ENCODE measurements around the gene PIK3CB. TPM values are rescaled to one million over a fixed set of nuclear protein-coding genes. Genes with fewer than 3 reads are reported as not detected.

The PIK3CB gene
- total and polyA plus RNA-seq, 4 donors, result 12.8 to 41.9 (median 27.5) TPM

DNA sequence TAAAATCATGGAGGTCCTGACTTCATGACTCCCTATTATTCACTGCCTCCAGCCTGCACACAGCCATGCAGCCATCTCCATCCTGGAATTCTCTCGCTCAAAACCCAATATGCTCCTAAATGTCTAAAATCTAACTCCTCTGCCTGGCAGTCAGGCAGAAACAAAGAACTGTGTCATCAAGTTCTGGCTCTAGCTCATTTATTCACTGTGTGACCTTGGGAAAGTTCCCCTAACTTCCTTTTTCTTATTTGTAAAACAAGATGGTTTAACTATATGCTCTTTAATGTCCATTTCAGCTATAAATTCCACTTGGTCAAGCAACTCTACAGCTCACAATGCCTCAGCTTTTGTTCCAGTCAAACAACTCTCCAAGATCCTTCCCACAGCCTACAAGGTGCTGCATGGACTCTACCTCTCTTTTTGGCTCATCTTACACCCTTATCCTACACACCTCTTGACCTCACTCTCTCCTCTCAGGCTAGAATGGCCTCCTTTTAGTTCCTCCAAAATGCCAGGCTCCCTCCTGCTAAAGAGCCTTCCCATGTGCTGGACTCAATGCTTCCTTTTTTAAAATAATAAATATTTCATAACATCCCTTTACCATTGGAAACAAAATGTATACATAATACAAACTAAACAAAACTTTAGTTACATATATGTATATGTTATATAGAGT lies 16.4 kb downstream of the PIK3CB start:
- H3K36me3 ChIP-seq (ENCODE audit: control insufficient read depth in 4 of 4, insufficient read depth in 4 of 4, low read length in 4 of 4), result peaks cover 0 to 1% (median 0%) of the 10 kb centered on the region in 4 donors
- ATAC-seq (ENCODE audit: insufficient read depth, low FRiP score) (no peak), DNase-seq (no peak)
- TF ChIP-seq, protein P1, sequence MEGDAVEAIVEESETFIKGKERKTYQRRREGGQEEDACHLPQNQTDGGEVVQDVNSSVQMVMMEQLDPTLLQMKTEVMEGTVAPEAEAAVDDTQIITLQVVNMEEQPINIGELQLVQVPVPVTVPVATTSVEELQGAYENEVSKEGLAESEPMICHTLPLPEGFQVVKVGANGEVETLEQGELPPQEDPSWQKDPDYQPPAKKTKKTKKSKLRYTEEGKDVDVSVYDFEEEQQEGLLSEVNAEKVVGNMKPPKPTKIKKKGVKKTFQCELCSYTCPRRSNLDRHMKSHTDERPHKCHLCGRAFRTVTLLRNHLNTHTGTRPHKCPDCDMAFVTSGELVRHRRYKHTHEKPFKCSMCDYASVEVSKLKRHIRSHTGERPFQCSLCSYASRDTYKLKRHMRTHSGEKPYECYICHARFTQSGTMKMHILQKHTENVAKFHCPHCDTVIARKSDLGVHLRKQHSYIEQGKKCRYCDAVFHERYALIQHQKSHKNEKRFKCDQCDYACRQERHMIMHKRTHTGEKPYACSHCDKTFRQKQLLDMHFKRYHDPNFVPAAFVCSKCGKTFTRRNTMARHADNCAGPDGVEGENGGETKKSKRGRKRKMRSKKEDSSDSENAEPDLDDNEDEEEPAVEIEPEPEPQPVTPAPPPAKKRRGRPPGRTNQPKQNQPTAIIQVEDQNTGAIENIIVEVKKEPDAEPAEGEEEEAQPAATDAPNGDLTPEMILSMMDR (IDR thresholded peaks at IDR 0.05; ENCODE audit: control extremely low read depth, extremely low read depth), result no peak
- no peak overlapping the region for H3K4me3 ChIP-seq
- WGBS, 2 donors, result 91 to 95% methylated on average over 1 of the region's 1 CpG
- no peak overlapping the region for H3K9ac ChIP-seq (ENCODE audit: insufficient read depth in 1 of 2, low read length in 2 of 2)
- no peaks in the 10 kb centered on the region for H3K27me3 ChIP-seq (ENCODE audit: control insufficient read depth in 3 of 3, insufficient read depth in 3 of 3, low read length in 2 of 3)
- H3K27ac ChIP-seq (ENCODE audit: low read depth in 1 of 2, low read length in 1 of 2), result no peak overlapping the region
- H3K4me1 ChIP-seq (ENCODE audit: control insufficient read depth in 5 of 5, insufficient read depth in 5 of 5, low read length in 5 of 5), result peaks cover 0 to 2% (median 0%) of the 10 kb centered on the region in 5 donors
- no peaks in the 10 kb centered on the region for H3K9me3 ChIP-seq (ENCODE audit: control insufficient read depth in 4 of 4, insufficient read depth in 3 of 4, low read length in 3 of 4)

DNA sequence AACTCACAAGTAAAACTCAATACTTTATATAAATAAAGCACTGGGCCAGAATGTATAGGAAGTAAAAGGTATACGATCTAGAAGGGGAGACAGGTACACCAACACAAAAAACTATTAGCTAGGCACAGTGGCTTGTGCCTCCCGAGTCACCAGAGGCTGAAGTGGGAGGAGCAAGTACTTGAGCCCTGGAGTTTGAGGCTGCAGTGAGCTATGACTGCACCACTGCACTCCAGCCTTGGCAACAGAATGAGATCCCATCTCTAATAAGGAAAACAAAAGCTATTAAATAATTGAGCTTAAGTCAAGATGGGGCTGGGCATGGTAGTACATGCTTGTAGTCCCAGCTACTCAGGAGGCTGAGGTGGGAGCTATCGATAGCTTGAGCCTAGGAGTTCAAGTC lies 17.0 kb downstream of the PIK3CB start:
- TF ChIP-seq, protein P1 (IDR thresholded peaks at IDR 0.05; ENCODE audit: control extremely low read depth, extremely low read depth), result no peak
- ATAC-seq (ENCODE audit: insufficient read depth, low FRiP score) (no peak), DNase-seq (no peak)
- Histone ChIP-seq H3K9me3 (ENCODE audit: control insufficient read depth in 4 of 4, insufficient read depth in 3 of 4, low read length in 3 of 4) (no peaks in the 10 kb centered on the region), H3K9ac (ENCODE audit: insufficient read depth in 1 of 2, low read length in 2 of 2) (no peak overlapping the region), H3K4me1 (ENCODE audit: control insufficient read depth in 5 of 5, insufficient read depth in 5 of 5, low read length in 5 of 5) (peaks cover 0 to 2% (median 0%) of the 10 kb centered on the region in 5 donors), H3K27ac (ENCODE audit: low read depth in 1 of 2, low read length in 1 of 2) (no peak overlapping the region), H3K27me3 (ENCODE audit: control insufficient read depth in 3 of 3, insufficient read depth in 3 of 3, low read length in 2 of 3) (no peaks in the 10 kb centered on the region), H3K36me3 (ENCODE audit: control insufficient read depth in 4 of 4, insufficient read depth in 4 of 4, low read length in 4 of 4) (peaks cover 0 to 1% (median 0%) of the 10 kb centered on the region in 4 donors), H3K4me3 (no peak overlapping the region)
- WGBS, 2 donors, result 72 to 77% methylated on average over 3 of the region's 3 CpGs

DNA sequence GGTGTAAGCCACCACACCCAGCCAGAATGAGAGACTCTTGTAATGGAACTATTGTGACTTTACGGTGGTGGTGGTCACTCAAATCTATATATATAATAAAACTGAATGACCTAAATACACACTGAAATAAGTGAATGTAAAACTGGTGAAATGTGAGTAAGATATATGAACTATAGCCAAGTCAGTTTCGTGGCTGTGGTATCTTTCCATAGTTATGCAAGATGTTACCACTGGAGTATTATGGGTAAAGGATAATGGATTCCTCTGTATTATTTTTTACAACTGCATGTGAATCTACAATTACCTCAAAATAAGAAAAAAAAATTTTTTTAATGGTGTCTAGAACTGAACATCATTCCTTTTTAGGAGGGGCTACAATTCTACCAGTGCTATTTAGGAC lies 21.9 kb downstream of the PIK3CB start:
- no peaks in the 10 kb centered on the region for H3K9me3 ChIP-seq (ENCODE audit: control insufficient read depth in 4 of 4, insufficient read depth in 3 of 4, low read length in 3 of 4)
- no peak overlapping the region for H3K4me3 ChIP-seq
- H3K9ac ChIP-seq (ENCODE audit: insufficient read depth in 1 of 2, low read length in 2 of 2), result no peak overlapping the region
- no peak overlapping the region for H3K27ac ChIP-seq (ENCODE audit: low read depth in 1 of 2, low read length in 1 of 2)
- DNase-seq (no peak), ATAC-seq (ENCODE audit: insufficient read depth, low FRiP score) (no peak)
- WGBS, 2 donors, result 74 to 92% methylated on average over 2 of the region's 2 CpGs
- no peaks in the 10 kb centered on the region for H3K36me3 ChIP-seq (ENCODE audit: control insufficient read depth in 4 of 4, insufficient read depth in 4 of 4, low read length in 4 of 4)
- TF ChIP-seq, protein P1 (IDR thresholded peaks at IDR 0.05; ENCODE audit: control extremely low read depth, extremely low read depth), result no peak
- H3K27me3 ChIP-seq (ENCODE audit: control insufficient read depth in 3 of 3, insufficient read depth in 3 of 3, low read length in 2 of 3), result no peaks in the 10 kb centered on the region
- H3K4me1 ChIP-seq (ENCODE audit: control insufficient read depth in 5 of 5, insufficient read depth in 5 of 5, low read length in 5 of 5), result peaks cover 0 to 3% (median 0%) of the 10 kb centered on the region in 5 donors

Data from lung (tissue), 12 donors.